Uterus (tissue), 4 donors: ENCODE results near the gene TRIO. TPM values are rescaled to one million over a fixed set of nuclear protein-coding genes. Genes with fewer than 3 reads are reported as not detected.

Experiments
- DNase-seq, 2 donors: peaks; one replicate each; pipeline ENCODE4 v3.0.0-alpha.2; 2019 to 2020
- H3K27ac ChIP-seq, 2 donors: fragments of 200-600 bp; sonication (generic); 1 replicate in 1 of 2; 2 replicates in 1 of 2; pipeline ENCODE4 v1.5.1; 2016 to 2018
- H3K27me3 ChIP-seq, 2 donors: fragments of 200-600 bp; sonication (generic); one replicate each; pipeline ENCODE4 v1.5.1; 2018 to 2019; ENCODE audit warnings: control low read depth in 1 of 2
- H3K36me3 ChIP-seq, 2 donors: fragments of 200-600 bp; sonication (generic); one replicate each; pipeline ENCODE4 v1.5.1; 2019; ENCODE audit warnings: control low read depth in 1 of 2
- H3K4me1 ChIP-seq, 2 donors: fragments of 200-600 bp; sonication (generic); one replicate each; pipeline ENCODE4 v1.5.1; 2018 to 2019; ENCODE audit warnings: control low read depth in 1 of 2
- H3K4me3 ChIP-seq, 2 donors: fragments of 200-600 bp; sonication (generic); 1 replicate in 1 of 2; 2 replicates in 1 of 2; pipeline ENCODE4 v1.5.1; 2018 to 2019; ENCODE audit warnings: mild to moderate bottlenecking in 1 of 2
- H3K9me3 ChIP-seq, 2 donors: fragments of 200-600 bp; sonication (generic); one replicate each; pipeline ENCODE4 v1.5.1; 2019; ENCODE audit warnings: control low read depth in 1 of 2
- CTCF ChIP-seq, 4 experiments: fragments of 200-600 bp in 2 of 4; fragments of 450-650 bp in 2 of 4; sonication (generic) in 2 of 4; IDR thresholded peaks; one replicate each; pipeline ENCODE4 v1.5.1; 2016 to 2019; ENCODE audit warnings: antibody characterized with exemption in 4 of 4, mild to moderate bottlenecking in 2 of 4, moderate library complexity in 1 of 4
- POLR2A ChIP-seq, 2 donors: fragments of 450-650 bp; IDR thresholded peaks; one replicate each; pipeline ENCODE4 v1.6.1; 2016; ENCODE audit warnings: antibody characterized with exemption in 2 of 2, mild to moderate bottlenecking in 1 of 2, moderate library complexity in 1 of 2
- intact Hi-C: fragments of 100-400 bp; cut with DNase I; formaldehyde crosslinking; loops from one replicate; pipeline ENCODE4 v1.15.1; 2023; ENCODE audit warnings: low total_unique reads
- total RNA-seq, 4 donors: library from RNA; depleted of rRNA in 3 of 4; stranded (reverse); fragments of >200 nt in 3 of 4; gene quantifications; one replicate each; pipeline versions ENCODE4 v1.1.0 to v1.2.4, GENCODE V29; 2014 to 2023
- donor health status: DM: yes; HTN: yes; CAD: no.

The TRIO gene
- total RNA-seq, 4 donors from 2014 or later = 93.5 to 234 (median 207) TPM

- intact Hi-C loops = no loop called here
- DNase-seq = no peak
These were observed 352.2 kb downstream of the TRIO start for GRCh38 chr5:14495301-14495700.

GRCh38 chr5:14497311-14497710 is 354.2 kb downstream of the TRIO start:
- Histone ChIP-seq H3K27ac (no peak overlapping the region), H3K9me3 (no peaks in the 10 kb centered on the region), H3K27me3 (no peaks in the 10 kb centered on the region), H3K36me3 (no peaks in the 10 kb centered on the region), H3K4me1 (no peaks in the 10 kb centered on the region), H3K4me3 (no peak overlapping the region)
- TF ChIP-seq POLR2A (IDR thresholded peaks at IDR 0.05) = no peak
- TF ChIP-seq CTCF (IDR thresholded peaks at IDR 0.05) = no peak
- intact Hi-C loops = no loop called here
- no peak for DNase-seq

More at GRCh38 chr5:14495301-14495700, 352.2 kb downstream of the TRIO start:
- Histone ChIP-seq H3K27me3 (no peaks in the 10 kb centered on the region), H3K9me3 (no peaks in the 10 kb centered on the region), H3K4me1 (no peaks in the 10 kb centered on the region), H3K27ac (no peak overlapping the region), H3K4me3 (no peak overlapping the region), H3K36me3 (no peaks in the 10 kb centered on the region)
- no peak for TF ChIP-seq POLR2A (IDR thresholded peaks at IDR 0.05)
- no peak for TF ChIP-seq CTCF (IDR thresholded peaks at IDR 0.05)

- intact Hi-C loops = no loop called here
- no peak overlapping the region for H3K27ac ChIP-seq
- H3K9me3 ChIP-seq = no peaks in the 10 kb centered on the region
- H3K4me3 ChIP-seq = no peak overlapping the region
- DNase-seq = no peak
- no peaks in the 10 kb centered on the region for H3K4me1 ChIP-seq
- TF ChIP-seq POLR2A (IDR thresholded peaks at IDR 0.05) (no peak), CTCF (IDR thresholded peaks at IDR 0.05) (no peak)
- no peaks in the 10 kb centered on the region for H3K27me3 ChIP-seq
- H3K36me3 ChIP-seq = no peaks in the 10 kb centered on the region
These were observed 358.5 kb downstream of the TRIO start for GRCh38 chr5:14501353-14502293.

GRCh38 chr5:14502294-14502690 is 359.1 kb downstream of the TRIO start:
- intact Hi-C loops = no loop called here
- no peak overlapping the region for H3K4me3 ChIP-seq
- H3K27ac ChIP-seq = no peak overlapping the region
- no peaks in the 10 kb centered on the region for H3K9me3 ChIP-seq
- no peak for TF ChIP-seq CTCF (IDR thresholded peaks at IDR 0.05)
- no peak for TF ChIP-seq POLR2A (IDR thresholded peaks at IDR 0.05)
- H3K27me3 ChIP-seq = no peaks in the 10 kb centered on the region
- H3K36me3 ChIP-seq = no peaks in the 10 kb centered on the region
- no peak for DNase-seq
- H3K4me1 ChIP-seq = no peaks in the 10 kb centered on the region

GRCh38 chr5:14503017-14503680 is 360.0 kb downstream of the TRIO start:
- Histone ChIP-seq H3K9me3 (no peaks in the 10 kb centered on the region), H3K4me3 (no peak overlapping the region), H3K4me1 (no peaks in the 10 kb centered on the region), H3K36me3 (no peaks in the 10 kb centered on the region), H3K27ac (no peak overlapping the region), H3K27me3 (no peaks in the 10 kb centered on the region)
- intact Hi-C loops = no loop called here
- no peak for DNase-seq
- TF ChIP-seq POLR2A (IDR thresholded peaks at IDR 0.05) = no peak
